Endothelial cell of umbilical vein (primary cell): Measurements from ENCODE around the gene NHLRC4. TPM values are rescaled to one million over a fixed set of nuclear protein-coding genes. Genes with fewer than 3 reads are reported as not detected.

Source experiments
- BruUV-seq: library from RNA; stranded (reverse); fragments of 400-500 nt; replicated peaks from 2 replicates; lab custom pipeline; 2021; lab: Mats Ljungman, UMichigan
- CTCF ChIA-PET: fragments of 300-600, 350-600 bp; sonication (Branson Sonifier 250); formaldehyde crosslinking; loops from one replicate; lab custom pipeline; 2021; ENCODE audit warnings: antibody characterized with exemption, inconsistent platforms; lab: Charles Lee
- POLR2A ChIA-PET: fragments of 300-600, 350-600 bp; sonication (Branson Sonifier 250); formaldehyde crosslinking; loops from one replicate; lab custom pipeline; 2021; ENCODE audit warnings: antibody characterized with exemption, inconsistent platforms; lab: Charles Lee
- DNase-seq: peaks from one replicate; pipeline ENCODE4 v3.0.0-alpha.2; 2011; ENCODE audit warnings: low read depth, low spot score
- FAIRE-seq: peaks from 2 replicates; lab custom pipeline; 2011; peaks lifted over from hg19 to GRCh38; lab: Jason Lieb, UNC
- H2AFZ ChIP-seq: 2 replicates; pipeline ENCODE4 v1.6.0; 2012; ENCODE audit warnings: low read depth, low read length, control low read depth, inconsistent platforms
- H3K27ac ChIP-seq: 2 replicates; pipeline ENCODE4 v1.5.1; 2011; ENCODE audit warnings: low read depth, mild to moderate bottlenecking, control low read depth, low read length, moderate library complexity; ENCODE audit not compliant: insufficient read depth
- H3K27me3 ChIP-seq, 2 experiments: 2 replicates each; pipeline versions ENCODE4 v1.6.0 to v1.6.1; 2011; ENCODE audit warnings: low read length in 2 of 2, mixed read lengths in 1 of 2; ENCODE audit not compliant: control insufficient read depth in 2 of 2, insufficient read depth in 2 of 2
- H3K36me3 ChIP-seq, 2 experiments: 2 replicates in 1 of 2; 3 replicates in 1 of 2; pipeline ENCODE4 v1.5.1; 2011; ENCODE audit warnings: low read length in 2 of 2, mild to moderate bottlenecking in 1 of 2, moderate library complexity in 1 of 2; ENCODE audit not compliant: control insufficient read depth in 2 of 2, insufficient read depth in 2 of 2; ENCODE audit errors: extremely low read depth in 1 of 2
- H3K4me1 ChIP-seq: 3 replicates; pipeline ENCODE4 v1.5.1; 2011; ENCODE audit warnings: mild to moderate bottlenecking, low read length; ENCODE audit not compliant: control insufficient read depth, insufficient read depth; ENCODE audit errors: extremely low read depth
- H3K4me2 ChIP-seq: 2 replicates; pipeline ENCODE4 v1.6.1; 2011; ENCODE audit warnings: low read length, control low read depth, mixed read lengths; ENCODE audit not compliant: insufficient read depth
- H3K4me3 ChIP-seq, 3 experiments: fragments of 200-600 bp in 1 of 3; sonication (generic), shearing (Covaris generic) in 1 of 3; replicated peaks in 1 of 3; 2 replicates each; pipeline ENCODE4 v1.5.1; 2011 to 2016; ENCODE audit warnings: control low read depth in 3 of 3, low read length in 3 of 3, mild to moderate bottlenecking in 2 of 3, inconsistent platforms in 1 of 3, low read depth in 1 of 3, moderate library complexity in 1 of 3; ENCODE audit not compliant: insufficient read depth in 1 of 3
- H3K79me2 ChIP-seq: 2 replicates; pipeline ENCODE4 v1.6.0; 2012; ENCODE audit warnings: low read length, inconsistent platforms; ENCODE audit not compliant: control insufficient read depth, insufficient read depth
- H3K9ac ChIP-seq: replicated peaks from 2 replicates; pipeline ENCODE3; 2011; ENCODE audit warnings: low read length, control low read depth; ENCODE audit not compliant: insufficient read depth; ENCODE audit errors: extremely low read depth
- H3K9me1 ChIP-seq: replicated peaks from 3 replicates; pipeline ENCODE4 v1.6.0; 2011; ENCODE audit warnings: mild to moderate bottlenecking, low read length; ENCODE audit not compliant: control insufficient read depth, insufficient read depth; ENCODE audit errors: extremely low read depth
- H3K9me3 ChIP-seq: replicated peaks from 2 replicates; pipeline ENCODE4 v1.5.1; 2012; ENCODE audit warnings: low read length, inconsistent platforms; ENCODE audit not compliant: control insufficient read depth, insufficient read depth
- H4K20me1 ChIP-seq: replicated peaks from 2 replicates; pipeline ENCODE3; 2011; ENCODE audit warnings: mild to moderate bottlenecking, low read length; ENCODE audit not compliant: control insufficient read depth, insufficient read depth; ENCODE audit errors: extremely low read depth
- CTCF ChIP-seq, 2 donors: IDR thresholded peaks; 1 replicate in 1 of 2; 2 replicates in 1 of 2; pipeline ENCODE4 v1.5.1; 2011; ENCODE audit warnings: low read length in 2 of 2, mild to moderate bottlenecking in 2 of 2, moderate library complexity in 2 of 2, control low read depth in 1 of 2, inconsistent platforms in 1 of 2, low read depth in 1 of 2; ENCODE audit not compliant: insufficient read depth in 1 of 2; ENCODE audit errors: extremely low read depth in 1 of 2
- EZH2 ChIP-seq: IDR thresholded peaks from 2 replicates; pipeline ENCODE4 v1.6.1; 2012; ENCODE audit warnings: borderline replicate concordance, low read depth, mild to moderate bottlenecking, moderate library complexity, low read length, inconsistent platforms; ENCODE audit not compliant: severe bottlenecking
- FOS ChIP-seq: IDR thresholded peaks from 2 replicates; pipeline ENCODE4 v1.6.1; 2011; ENCODE audit warnings: mild to moderate bottlenecking, low read length, moderate library complexity, borderline replicate concordance; ENCODE audit not compliant: insufficient read depth
- GATA2 ChIP-seq: IDR thresholded peaks from 2 replicates; pipeline ENCODE4 v1.7.0; 2011; ENCODE audit warnings: low read depth, mild to moderate bottlenecking, moderate library complexity, mixed read lengths, low read length; ENCODE audit not compliant: insufficient read length, insufficient read depth
- JUN ChIP-seq: IDR thresholded peaks from 2 replicates; pipeline ENCODE4 v1.6.1; 2011; ENCODE audit warnings: borderline replicate concordance, low read depth; ENCODE audit not compliant: insufficient read length, insufficient read depth
- MAX ChIP-seq: IDR thresholded peaks from 2 replicates; pipeline ENCODE4 v1.6.1; 2011; ENCODE audit not compliant: insufficient read depth, insufficient read length
- MYC ChIP-seq: IDR thresholded peaks from one replicate; pipeline ENCODE4 v1.6.1; 2011; ENCODE audit warnings: mild to moderate bottlenecking, low read depth, low read length
- POLR2A ChIP-seq: IDR thresholded peaks from 2 replicates; pipeline ENCODE4 v1.6.1; 2012; ENCODE audit warnings: low read depth, mild to moderate bottlenecking, control low read depth, low read length
- POLR2AphosphoS5 ChIP-seq: IDR thresholded peaks from 2 replicates; pipeline ENCODE4 v1.6.1; 2012; ENCODE audit warnings: low read depth, mild to moderate bottlenecking, control low read depth, low read length, moderate library complexity; ENCODE audit not compliant: insufficient read depth
- dilution Hi-C: fragments of 300-500 bp; cut with MboI; formaldehyde crosslinking; loops from one replicate; pipeline ENCODE4 v1.15.0; 2019; ENCODE audit warnings: low sequenced_read_pairs; ENCODE audit not compliant: extremely low pct_ligation_motif_present
- intact Hi-C: fragments of 100-400 bp; cut with micrococcal nuclease; formaldehyde crosslinking; loops from one replicate; pipeline ENCODE4 v1.10.0; 2022
- polyA plus RNA-seq, 4 experiments: library from polyadenylated mRNA; depleted of rRNA in 3 of 4; stranded (reverse) in 3 of 4; unstranded in 1 of 4; fragments of >200 nt; gene quantifications; 2 replicates each; pipeline versions ENCODE4 v1.2.1 to v1.2.3, GENCODE V29; 2011 to 2012; ENCODE audit warnings: missing spikeins in 1 of 4
- total RNA-seq: library from RNA; stranded (reverse); gene quantifications from 2 replicates; pipeline ENCODE4 v1.2.3, GENCODE V29; 2021

NHLRC4 gene
- total and polyA plus RNA-seq, 2 donors (not counting 3 experiments of a cell fraction or from before 2014, with no cell fraction given) = 0.73 to 0.94 TPM

GRCh38 chr16:539901-540530 is 26.8 kb upstream of the NHLRC4 start:
- Histone ChIP-seq H3K9me3 (no peaks in the 10 kb centered on the region), H3K9ac (no peak overlapping the region), H3K27me3 (no peaks in the 10 kb centered on the region), H3K4me1 (no peaks in the 10 kb centered on the region), H2AFZ (no peak overlapping the region), H3K79me2 (peaks cover 83% of the 10 kb centered on the region), H3K9me1 (no peaks in the 10 kb centered on the region), H3K4me2 (no peak overlapping the region), H4K20me1 (no peaks in the 10 kb centered on the region), H3K27ac (no peak overlapping the region), H3K4me3 (no peak overlapping the region), H3K36me3 (peaks cover 0 to 1% of the 10 kb centered on the region in 2 experiments)
- intact Hi-C loops (no loop called here), dilution Hi-C loops (no loop called here)
- FAIRE-seq (no peak), DNase-seq (no peak)
- ChIA-PET POLR2A (no interaction called here), CTCF (no interaction called here)
- no peak for TF ChIP-seq MYC
- TF ChIP-seq MAX = no peak
- no peak for TF ChIP-seq POLR2AphosphoS5
- no peak for TF ChIP-seq POLR2A
- no peak for TF ChIP-seq JUN
- no peak for TF ChIP-seq EZH2
- TF ChIP-seq CTCF (IDR thresholded peaks at IDR 0.05; ENCODE audit: extremely low read depth in 1 of 2, insufficient read depth in 1 of 2, low read depth in 1 of 2, low read length in 2 of 2) = no peak
- no peak for TF ChIP-seq FOS
- no peak for TF ChIP-seq GATA2
- no TSS peak for BruUV-seq
